H1 (cell line): ENCODE data around the gene CCSAP. TPM values are rescaled to one million over a fixed set of nuclear protein-coding genes. Genes with fewer than 3 reads are reported as not detected.

ENCODE experiments used
- CTCF ChIA-PET: fragments of 300-600 bp; sonication (Branson Sonifier 250); formaldehyde crosslinking; loops from one replicate; lab custom pipeline; 2021; ENCODE audit not compliant: partially characterized antibody; lab: Charles Lee
- POLR2A ChIA-PET: fragments of 300-600 bp; sonication (Branson Sonifier 250); formaldehyde crosslinking; loops from one replicate; lab custom pipeline; 2021; ENCODE audit warnings: inconsistent platforms; ENCODE audit not compliant: partially characterized antibody; lab: Charles Lee
- DNase-seq, 2 experiments: peaks; one replicate each; pipeline versions ENCODE4 v3.0.0 to v3.0.0-alpha.2; 2010 to 2022; ENCODE audit warnings: low spot score in 2 of 2, low read depth in 1 of 2, mixed read lengths in 1 of 2
- FAIRE-seq: peaks from 2 replicates; lab custom pipeline; 2011; peaks lifted over from hg19 to GRCh38; lab: Jason Lieb, UNC
- H2AFZ ChIP-seq: 2 replicates; pipeline ENCODE4 v1.8.1; 2012; ENCODE audit warnings: low read length, inconsistent platforms
- H2AK5ac ChIP-seq: 2 replicates; pipeline ENCODE4 v1.6.1; 2013; ENCODE audit warnings: low read depth, low read length
- H2BK120ac ChIP-seq: replicated peaks from 2 replicates; pipeline ENCODE3; 2013; ENCODE audit warnings: low read depth, low read length, inconsistent platforms
- H2BK12ac ChIP-seq: 2 replicates; pipeline ENCODE4 v1.6.1; 2013; ENCODE audit warnings: low read depth, low read length
- H2BK15ac ChIP-seq: 2 replicates; pipeline ENCODE4 v1.6.1; 2013; ENCODE audit warnings: low read length
- H2BK20ac ChIP-seq: 2 replicates; pipeline ENCODE4 v1.6.1; 2013; ENCODE audit warnings: low read length
- H2BK5ac ChIP-seq: 2 replicates; pipeline ENCODE4 v1.6.1; 2013; ENCODE audit warnings: low read depth, low read length
- H3K14ac ChIP-seq: 2 replicates; pipeline ENCODE4 v1.6.1; 2013; ENCODE audit warnings: inconsistent platforms; ENCODE audit not compliant: insufficient read length
- H3K18ac ChIP-seq: 2 replicates; pipeline ENCODE4 v1.6.1; 2013; ENCODE audit warnings: low read length; ENCODE audit errors: extremely low read depth
- H3K23ac ChIP-seq: 2 replicates; pipeline ENCODE4 v1.6.1; 2013; ENCODE audit warnings: inconsistent platforms; ENCODE audit not compliant: insufficient read length
- H3K23me2 ChIP-seq: 2 replicates; pipeline ENCODE4 v1.6.1; 2013; ENCODE audit warnings: low read depth, low read length
- H3K27ac ChIP-seq: 2 replicates; pipeline ENCODE4 v1.6.1; 2011; ENCODE audit warnings: low read depth, low read length, inconsistent platforms
- H3K27me3 ChIP-seq, 4 experiments: replicated peaks in 1 of 4; 1 replicate in 1 of 4; 2 replicates in 3 of 4; pipeline versions ENCODE4 v1.6.1 to v1.8.1; 2011 to 2013; ENCODE audit warnings: low read length in 3 of 4, mild to moderate bottlenecking in 3 of 4, inconsistent platforms in 2 of 4, mixed read lengths in 2 of 4, moderate library complexity in 1 of 4; ENCODE audit not compliant: control insufficient read depth in 3 of 4, insufficient read depth in 3 of 4; ENCODE audit errors: extremely low read depth in 1 of 4
- H3K36me3 ChIP-seq, 4 experiments: 2 replicates each; pipeline versions ENCODE4 v1.6.1 to v1.8.1; 2011 to 2013; ENCODE audit warnings: mild to moderate bottlenecking in 4 of 4, low read length in 3 of 4, moderate library complexity in 2 of 4, control low read depth in 1 of 4, inconsistent platforms in 1 of 4; ENCODE audit not compliant: insufficient read depth in 4 of 4, control insufficient read depth in 2 of 4
- H3K4ac ChIP-seq: replicated peaks from 2 replicates; pipeline ENCODE3; 2013; ENCODE audit warnings: low read length, low read depth, mixed read lengths, inconsistent platforms; ENCODE audit not compliant: insufficient read length
- H3K4me1 ChIP-seq, 4 experiments: replicated peaks in 1 of 4; 1 replicate in 1 of 4; 2 replicates in 3 of 4; pipeline versions ENCODE4 v1.6.1 to v1.8.1; 2011 to 2013; ENCODE audit warnings: low read length in 3 of 4, inconsistent platforms in 2 of 4, mixed read lengths in 1 of 4; ENCODE audit not compliant: insufficient read depth in 4 of 4, control insufficient read depth in 3 of 4
- H3K4me2 ChIP-seq, 2 experiments: 2 replicates each; pipeline versions ENCODE4 v1.6.1 to v1.8.1; 2011 to 2013; ENCODE audit warnings: low read depth in 2 of 2, low read length in 2 of 2, control low read depth in 1 of 2, inconsistent platforms in 1 of 2, mild to moderate bottlenecking in 1 of 2; ENCODE audit not compliant: insufficient read depth in 1 of 2
- H3K4me3 ChIP-seq, 4 experiments: fragments of 200-600, 300-600 bp in 1 of 4; sonication (generic), shearing (Covaris generic), sonication (Bioruptor Twin) in 1 of 4; 2 replicates each; pipeline versions ENCODE4 v1.5.1 to v1.8.1; 2011 to 2016; ENCODE audit warnings: low read length in 4 of 4, low read depth in 3 of 4, control low read depth in 2 of 4, inconsistent platforms in 2 of 4, mild to moderate bottlenecking in 2 of 4, mixed read lengths in 1 of 4, moderate library complexity in 1 of 4; ENCODE audit not compliant: insufficient read depth in 2 of 4; ENCODE audit errors: extremely low read depth in 1 of 4
- H3K56ac ChIP-seq: replicated peaks from 2 replicates; pipeline ENCODE3; 2013; ENCODE audit warnings: low read depth, mild to moderate bottlenecking, mixed read lengths, low read length, inconsistent platforms; ENCODE audit not compliant: insufficient read length
- H3K79me1 ChIP-seq: 2 replicates; pipeline ENCODE4 v1.6.1; 2013; ENCODE audit warnings: low read depth, low read length, control low read depth
- H3K79me2 ChIP-seq, 2 experiments: 2 replicates each; pipeline versions ENCODE4 v1.6.1 to v1.8.1; 2012 to 2013; ENCODE audit warnings: low read length in 2 of 2, mild to moderate bottlenecking in 2 of 2, inconsistent platforms in 1 of 2; ENCODE audit not compliant: insufficient read depth in 2 of 2, control insufficient read depth in 1 of 2
- H3K9ac ChIP-seq, 4 experiments: replicated peaks in 1 of 4; 1 replicate in 1 of 4; 2 replicates in 3 of 4; pipeline versions ENCODE4 v1.6.1 to v1.8.1; 2011 to 2013; ENCODE audit warnings: low read depth in 3 of 4, low read length in 3 of 4, control low read depth in 2 of 4, mild to moderate bottlenecking in 2 of 4, moderate library complexity in 2 of 4, inconsistent platforms in 1 of 4; ENCODE audit errors: extremely low read depth in 1 of 4
- H3K9me3 ChIP-seq, 2 experiments: 2 replicates each; pipeline versions ENCODE4 v1.6.1 to v1.8.1; 2012 to 2013; ENCODE audit warnings: mild to moderate bottlenecking in 2 of 2, moderate library complexity in 2 of 2, control low read depth in 1 of 2, inconsistent platforms in 1 of 2, low read depth in 1 of 2, low read length in 1 of 2, mixed read lengths in 1 of 2; ENCODE audit not compliant: insufficient read depth in 2 of 2
- H4K20me1 ChIP-seq, 2 experiments: replicated peaks in 1 of 2; 2 replicates each; pipeline versions ENCODE3 to v1.8.1; 2011 to 2013; ENCODE audit warnings: inconsistent platforms in 2 of 2, low read length in 2 of 2, mild to moderate bottlenecking in 1 of 2; ENCODE audit not compliant: insufficient read depth in 2 of 2, control insufficient read depth in 1 of 2
- H4K5ac ChIP-seq: 2 replicates; pipeline ENCODE4 v1.6.1; 2013; ENCODE audit warnings: low read length, low read depth, mixed read lengths, inconsistent platforms; ENCODE audit not compliant: insufficient read length
- H4K8ac ChIP-seq: 2 replicates; pipeline ENCODE4 v1.8.0; 2013; ENCODE audit warnings: mild to moderate bottlenecking, moderate library complexity, low read length, inconsistent platforms; ENCODE audit not compliant: insufficient read depth; ENCODE audit errors: extremely low read depth
- H4K91ac ChIP-seq: replicated peaks from 2 replicates; pipeline ENCODE3; 2013; ENCODE audit warnings: low read length, mixed read lengths, inconsistent platforms; ENCODE audit not compliant: insufficient read length
- GABPA ChIP-seq: IDR thresholded peaks from 2 replicates; pipeline ENCODE4 v1.6.1; 2011; ENCODE audit warnings: mild to moderate bottlenecking, low read length, moderate library complexity, borderline replicate concordance; ENCODE audit not compliant: insufficient read depth
- JUN ChIP-seq: IDR thresholded peaks from 2 replicates; pipeline ENCODE4 v1.6.1; 2011; ENCODE audit warnings: low read depth, mild to moderate bottlenecking, improper control_type of control experiment, low read length
- KDM4A ChIP-seq: IDR thresholded peaks from one replicate; pipeline ENCODE4 v1.7.1; 2012; ENCODE audit warnings: low read depth, mild to moderate bottlenecking, moderate library complexity, low read length, inconsistent platforms; ENCODE audit not compliant: severe bottlenecking
- NRF1 ChIP-seq: IDR thresholded peaks from 2 replicates; pipeline ENCODE4 v1.6.1; 2011; ENCODE audit warnings: mild to moderate bottlenecking, low read depth, low read length, improper control_type of control experiment
- SP4 ChIP-seq: IDR thresholded peaks from 2 replicates; pipeline ENCODE4 v1.6.1; 2012; ENCODE audit warnings: low read length, inconsistent platforms
- WGBS, 2 experiments: shearing (Covaris generic) in 1 of 2; methylation state at CpG; one replicate each; pipeline versions ENCODE4 v1.1.6 to v1.1.7; 2013 to 2015; ENCODE audit warnings: low lambda C conversion rate in 2 of 2, mixed read lengths in 2 of 2, inconsistent platforms in 1 of 2, low coverage in 1 of 2, missing lambda C conversion rate in 1 of 2; ENCODE audit not compliant: insufficient replicate concordance in 2 of 2, insufficient coverage in 1 of 2, insufficient read length in 1 of 2; ENCODE audit errors: extremely low coverage in 1 of 2, missing lambda C conversion rate in 1 of 2; 5-methylcytosine and 5-hydroxymethylcytosine counted together
- polyA plus RNA-seq, 7 experiments: library from polyadenylated mRNA; depleted of rRNA in 3 of 7; stranded (reverse) in 5 of 7; unstranded in 2 of 7; fragments of >200 nt in 5 of 7; fragments of 200-250 nt in 2 of 7; gene quantifications; 1 replicate in 5 of 7; 2 replicates in 1 of 7; 4 replicates in 1 of 7; pipeline versions ENCODE4 v1.2.1 to v1.2.3, GENCODE V29; 2011 to 2013; ENCODE audit warnings: missing spikeins in 2 of 7, mixed read lengths in 2 of 7
- total RNA-seq: library from RNA; stranded (reverse); fragmentation: NEBNext Ultra II Directional; extraction: Animal tissue kit (Norgen Biotek cat#: 25700); gene quantifications from 2 replicates; pipeline ENCODE4 v1.2.1, GENCODE V29; 2021

CCSAP gene
- total and polyA plus RNA-seq, 2 of the 8 experiments (the other 6 are each of a cell fraction or from before 2014, with no cell fraction given), result 3.5 to 17.2 TPM

DNA sequence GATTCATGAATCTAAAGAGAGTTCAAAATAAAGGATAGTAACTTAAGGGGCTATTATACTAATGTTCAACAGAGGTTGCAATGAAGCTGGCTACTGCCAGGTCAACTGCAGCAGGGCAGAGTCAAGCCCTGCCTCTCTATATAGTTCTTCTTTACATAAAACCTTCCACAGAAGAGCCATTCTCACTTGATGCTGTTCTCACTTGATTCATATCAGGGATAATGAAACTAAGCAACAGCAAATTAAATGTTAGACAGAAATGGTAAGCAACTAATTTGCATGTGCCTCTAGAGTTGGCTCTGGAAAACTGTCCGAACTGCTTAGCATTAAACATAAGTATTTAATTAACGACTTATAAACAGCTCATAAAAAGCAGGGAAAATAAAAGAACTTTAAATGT, 17.4 kb downstream of the CCSAP start:
- Histone ChIP-seq H2BK5ac (no peak overlapping the region), H3K4me3 (no peak overlapping the region), H2AFZ (no peak overlapping the region), H3K27me3 (no peaks in the 10 kb centered on the region), H3K4me1 (0 out of 7 replicates have a peak, but pooled peaks cover 0 to 3% (median 0%) of the 10 kb centered on the region in 4 experiments), H2BK12ac (no peak overlapping the region), H4K5ac (no peak overlapping the region), H4K91ac (no peak overlapping the region), H3K4ac (no peak overlapping the region), H3K79me2 (peaks cover 0 to 14% of the 10 kb centered on the region in 2 experiments; a peak in 1 of 4 replicates), H2BK120ac (no peak overlapping the region), H3K27ac (no peak overlapping the region), H3K23me2 (no peaks in the 10 kb centered on the region), H3K9ac (no peak overlapping the region), H3K14ac (no peak overlapping the region), H3K4me2 (no peak overlapping the region), H4K8ac (no peak overlapping the region), H3K18ac (no peak overlapping the region), H2BK20ac (no peak overlapping the region), H3K79me1 (peaks cover 4% of the 10 kb centered on the region; the same call in 1 of the 2 replicates), H3K36me3 (peaks cover 3 to 35% (median 6%) of the 10 kb centered on the region in 4 experiments; a peak in 4 of 8 replicates), H3K56ac (no peak overlapping the region), H4K20me1 (no peaks in the 10 kb centered on the region), H3K23ac (no peak overlapping the region), H3K9me3 (no peaks in the 10 kb centered on the region), H2AK5ac (no peak overlapping the region), H2BK15ac (no peak overlapping the region)
- FAIRE-seq, result no peak
- no peak for DNase-seq
- WGBS, 2 experiments, result 88% methylated on average over 2 of the region's 2 CpGs; no CpG with 5 or more reads in 1 of the 2 experiments
- POLR2A ChIA-PET, result interaction anchor here (0.7 to 1.4 kb wide), 2 partner anchors 8 to 9 kb away, joined by 3 read pairs; no protein-coding TSS in a partner anchor
- CTCF ChIA-PET, result interaction anchor here (0.6 to 1.1 kb wide), 2 partner anchors 13 to 128 kb away, joined by 3 read pairs; no protein-coding TSS in a partner anchor
- TF ChIP-seq SP4 (no peak), GABPA (no peak), KDM4A (no peak), JUN (no peak), NRF1 (no peak)
